Measurements from ENCODE around the gene MPL.

DNA sequence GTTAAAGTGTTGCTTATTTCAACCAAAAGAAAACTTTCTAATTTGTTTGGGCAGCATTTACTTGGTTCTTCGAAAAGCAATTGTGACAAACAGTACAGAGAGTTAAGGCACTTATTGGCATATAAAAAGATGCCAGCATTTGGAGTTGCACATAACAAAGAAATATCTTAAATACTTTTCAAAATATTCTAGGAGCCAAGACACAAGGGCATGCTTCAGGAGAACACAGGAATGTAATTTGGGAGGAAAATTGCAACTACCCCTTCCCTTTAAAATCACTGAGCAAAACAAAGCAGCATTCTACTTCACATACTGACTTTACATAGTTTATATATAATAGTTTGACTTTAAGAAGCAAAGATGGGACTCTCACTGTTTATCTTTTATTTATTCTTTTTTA, 41.4 kb upstream of the MPL start:
- no peak for TF ChIP-seq CTCF (IDR thresholded peaks at IDR 0.05 in 4 of 5, conservative IDR thresholded peaks at IDR 0.05 in 1 of 5)
- no peak for TF ChIP-seq POLR2A (IDR thresholded peaks at IDR 0.05)

All from gastrocnemius medialis (tissue), 4 donors.